GM12878 (cell line): Measurements from ENCODE around the gene BCLAF1. TPM values are rescaled to one million over a fixed set of nuclear protein-coding genes. Genes with fewer than 3 reads are reported as not detected.
"Not testable (repeated sequence)": the region's sequence is repeated elsewhere in the genome, so short reads cannot be mapped to it uniquely, and the experiment has no call there.

Experiments used
- ATAC-seq: fragments of 200-7000 bp; cut with Tn5 transposase; 3 replicates; pipeline ENCODE4 v1.9.1; 2020; ENCODE audit warnings: mild to moderate bottlenecking, moderate library complexity
- BruUV-seq: library from RNA; stranded (reverse); fragments of 400-500 nt; replicated peaks from 2 replicates; lab custom pipeline; 2021; lab: Mats Ljungman, UMichigan
- CTCF ChIA-PET: fragments of 300-600 bp; sonication (Branson Sonifier 250); formaldehyde crosslinking; extraction: SDS; loops from one replicate; lab custom pipeline; 2021; ENCODE audit warnings: inconsistent platforms; lab: Yijun Ruan, JAX
- POLR2A ChIA-PET: fragments of 350-600 bp; formaldehyde crosslinking; extraction: SDS; loops from one replicate; lab custom pipeline; 2021; ENCODE audit warnings: inconsistent platforms; lab: Charles Lee
- RAD21 ChIA-PET: fragments of 300-600 bp; sonication (Branson Sonifier 250); formaldehyde crosslinking; loops from one replicate; lab custom pipeline; 2023; ENCODE audit warnings: antibody characterized with exemption; ENCODE audit not compliant: unreplicated experiment; lab: Charles Lee
- SMC1A ChIA-PET: fragments of 300-600 bp; sonication (Branson Sonifier 250); formaldehyde crosslinking; loops from one replicate; lab custom pipeline; 2023; ENCODE audit not compliant: unreplicated experiment, uncharacterized antibody; lab: Charles Lee
- DNase-seq: peaks from one replicate; pipeline ENCODE4 v3.0.0-alpha.2; 2011; ENCODE audit warnings: low read depth, low spot score
- FAIRE-seq: peaks from 3 replicates; lab custom pipeline; 2011; peaks lifted over from hg19 to GRCh38; lab: Jason Lieb, UNC
- H2AFZ ChIP-seq: 2 replicates; pipeline ENCODE4 v1.6.0; 2011; ENCODE audit warnings: low read depth, low read length, control low read depth; ENCODE audit not compliant: control insufficient read depth
- H3K27ac ChIP-seq: 2 replicates; pipeline ENCODE4 v1.5.1; 2011; ENCODE audit warnings: control low read depth; ENCODE audit not compliant: control insufficient read depth, insufficient read depth
- H3K27me3 ChIP-seq, 2 experiments: replicated peaks in 1 of 2; 2 replicates each; pipeline versions ENCODE4 v1.6.0 to v1.6.1; 2011; ENCODE audit warnings: low read length in 1 of 2; ENCODE audit not compliant: control insufficient read depth in 2 of 2, insufficient read depth in 2 of 2
- H3K36me3 ChIP-seq, 2 experiments: 2 replicates each; pipeline ENCODE4 v1.5.1; 2011; ENCODE audit warnings: low read length in 1 of 2; ENCODE audit not compliant: control insufficient read depth in 2 of 2, insufficient read depth in 2 of 2
- H3K4me1 ChIP-seq: 2 replicates; pipeline ENCODE4 v1.6.1; 2011; ENCODE audit warnings: mild to moderate bottlenecking, low read length, moderate library complexity, mixed read lengths; ENCODE audit not compliant: control insufficient read depth, insufficient read depth
- H3K4me2 ChIP-seq: 2 replicates; pipeline ENCODE4 v1.6.0; 2011; ENCODE audit warnings: control low read depth; ENCODE audit not compliant: control insufficient read depth, insufficient read depth
- H3K4me3 ChIP-seq: fragments of 200-600 bp; sonication (generic); 2 replicates; pipeline ENCODE4 v1.5.1; 2016
- H3K79me2 ChIP-seq: 2 replicates; pipeline ENCODE4 v1.6.0; 2011; ENCODE audit warnings: low read length; ENCODE audit not compliant: control insufficient read depth, insufficient read depth
- H3K9ac ChIP-seq: 2 replicates; pipeline ENCODE4 v1.8.0; 2011; ENCODE audit warnings: low read length, control low read depth, mixed read lengths; ENCODE audit not compliant: control insufficient read depth, insufficient read depth
- H3K9me3 ChIP-seq: replicated peaks from 3 replicates; pipeline ENCODE4 v1.5.1; 2011; ENCODE audit warnings: mild to moderate bottlenecking, low read length; ENCODE audit not compliant: control insufficient read depth, insufficient read depth
- H4K20me1 ChIP-seq: 2 replicates; pipeline ENCODE4 v1.6.0; 2011; ENCODE audit not compliant: control insufficient read depth, insufficient read depth
- CREB1 ChIP-seq: IDR thresholded peaks from 2 replicates; pipeline ENCODE4 v1.6.1; 2012; ENCODE audit warnings: low read depth, mild to moderate bottlenecking, inconsistent platforms
- NFYA ChIP-seq: IDR thresholded peaks from 2 replicates; pipeline ENCODE4 v1.6.1; 2011; ENCODE audit warnings: low read depth, mild to moderate bottlenecking, low read length, improper control_type of control experiment, borderline replicate concordance
- PRDM15 ChIP-seq: fragments of 450-650 bp; formaldehyde crosslinking; IDR thresholded peaks from 2 replicates; pipeline ENCODE4 v1.4.0; 2020; ENCODE audit warnings: mild to moderate bottlenecking, moderate library complexity
- RUNX3 ChIP-seq: IDR thresholded peaks from 2 replicates; pipeline ENCODE4 v1.6.1; 2012; ENCODE audit warnings: low read length, inconsistent platforms
- WGBS: methylation state at CpG from one replicate; pipeline ENCODE4 v1.1.6; 2016; ENCODE audit warnings: low lambda C conversion rate; ENCODE audit not compliant: insufficient replicate concordance, insufficient coverage; ENCODE audit errors: missing lambda C conversion rate; 5-methylcytosine and 5-hydroxymethylcytosine counted together
- in situ Hi-C: fragments of 300-500 bp; cut with MboI; formaldehyde crosslinking; loops from 9 replicates; pipeline ENCODE4 v1.14.3; 2018; ENCODE audit warnings: mixed read lengths
- intact Hi-C: fragments of 100-400 bp; cut with micrococcal nuclease; formaldehyde crosslinking; loops from one replicate; pipeline ENCODE4 v1.14.2; 2022; ENCODE audit not compliant: unreplicated experiment
- polyA plus RNA-seq, 11 experiments: library from polyadenylated mRNA; depleted of rRNA in 4 of 11; unstranded in 6 of 11; stranded (reverse) in 5 of 11; fragments of >200 nt; fragmentation: Nextera tagmentation in 4 of 11; fragmentation: Illumina TruSeq in 1 of 11; extraction: Ambion mirVana in 4 of 11; extraction: Trizol in 1 of 11; gene quantifications; 1 replicate in 1 of 11; 2 replicates in 10 of 11; pipeline versions ENCODE4 v1.2.1 to v1.2.3, GENCODE V29; 2011 to 2016; ENCODE audit warnings: inconsistent platforms in 2 of 11, missing spikeins in 2 of 11, low read depth in 1 of 11
- total RNA-seq, 4 experiments: library from RNA; depleted of rRNA in 3 of 4; stranded (reverse); fragments of >200 nt in 3 of 4; fragmentation: Illumina TruSeq in 1 of 4; extraction: Trizol in 1 of 4; gene quantifications; 2 replicates each; pipeline versions ENCODE4 v1.2.1 to v1.2.3, GENCODE V29; 2013 to 2021

Gene BCLAF1
- total and polyA plus RNA-seq, 10 of the 15 experiments (the other 5 are each of a cell fraction or from before 2014, with no cell fraction given): 56.0 to 223 (median 114) TPM

- no peaks in the 10 kb centered on the region for H3K4me1 ChIP-seq
- H3K9me3 ChIP-seq: no peaks in the 10 kb centered on the region
- 8% methylated on average over 3 of the region's 3 CpGs for WGBS
- H3K9ac ChIP-seq: no peak overlapping the region
- no peak for TF ChIP-seq RUNX3
- TF ChIP-seq PRDM15: no peak
- TF ChIP-seq NFYA: no peak
- no peak for TF ChIP-seq CREB1
- H3K4me2 ChIP-seq: no peak overlapping the region
- in situ Hi-C loops (no loop called here), intact Hi-C loops (no loop called here)
- RAD21 ChIA-PET: no interaction called here
- no peaks in the 10 kb centered on the region for H4K20me1 ChIP-seq
- H3K79me2 ChIP-seq: no peaks in the 10 kb centered on the region
- H3K27me3 ChIP-seq: no peaks in the 10 kb centered on the region; a peak in 1 of 4 replicates
- SMC1A ChIA-PET: no interaction called here
- no peak overlapping the region for H3K27ac ChIP-seq
- ATAC-seq: no peak
- DNase-seq: no peak
- H2AFZ ChIP-seq: no peak overlapping the region
- POLR2A ChIA-PET: no interaction called here
- no peaks in the 10 kb centered on the region for H3K36me3 ChIP-seq
- H3K4me3 ChIP-seq: no peak overlapping the region
- BruUV-seq: no TSS peak
- CTCF ChIA-PET: interaction anchor here (1.0 kb wide), 2 partner anchors 8 to 21 kb away, joined by 3 to 4 read pairs; no protein-coding TSS in a partner anchor
- FAIRE-seq: no peak
These were observed 19.5 kb upstream of the BCLAF1 start for GRCh38 chr6:136309171-136309570.

GRCh38 chr6:136308469-136308868 lies 18.8 kb upstream of the BCLAF1 start:
- SMC1A ChIA-PET: interaction anchor here (0.5 kb wide), 1 partner anchor 638 kb away, joined by 3 read pairs; no protein-coding TSS in a partner anchor

More at GRCh38 chr6:136308469-136308868, 18.8 kb upstream of the BCLAF1 start:
- H2AFZ ChIP-seq, H3K9ac ChIP-seq, H3K4me3 ChIP-seq, H4K20me1 ChIP-seq, H3K9me3 ChIP-seq, RAD21 ChIA-PET, H3K79me2 ChIP-seq, BruUV-seq, POLR2A ChIA-PET, H3K4me2 ChIP-seq, H3K36me3 ChIP-seq, in situ Hi-C loops, FAIRE-seq, DNase-seq, intact Hi-C loops, H3K27ac ChIP-seq, H3K4me1 ChIP-seq, ATAC-seq, H3K27me3 ChIP-seq: not testable (repeated sequence)
- CTCF ChIA-PET: interaction anchor here (1.0 kb wide), 2 partner anchors 9 to 20 kb away, joined by 3 to 4 read pairs; no protein-coding TSS in a partner anchor
- WGBS: 0% methylated on average over 1 of the region's 1 CpG
